NCI-H2227 (cell line): ENCODE data around the gene COL6A1.
"Not testable (repeated sequence)": the region's sequence is repeated elsewhere in the genome, so short reads cannot be mapped to it uniquely, and the experiment has no call there.

Source experiments
- DNase-seq: peaks from one replicate; lab custom pipeline; 2025; ENCODE audit not compliant: unreplicated experiment; lab: John Stamatoyannopoulos, UW

The COL6A1 gene

DNA sequence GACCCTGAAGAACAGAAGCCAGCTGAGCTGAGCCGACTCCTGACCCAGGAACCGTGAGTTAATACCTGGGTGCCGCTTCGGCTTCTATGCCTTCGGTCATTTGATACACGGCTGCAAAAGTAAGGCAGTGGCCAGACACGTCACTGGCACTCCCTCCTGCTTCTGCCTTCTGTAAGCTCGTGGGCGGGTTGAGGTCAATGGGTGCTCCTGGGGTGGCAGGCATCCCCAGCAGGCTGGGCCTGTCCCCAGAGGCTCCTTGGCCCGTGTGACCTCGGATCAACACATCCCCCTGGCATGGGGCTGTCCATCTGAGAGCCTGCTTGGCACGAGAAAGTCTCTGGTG, 35.7 kb upstream of the COL6A1 start:
- no peak for DNase-seq

DNA sequence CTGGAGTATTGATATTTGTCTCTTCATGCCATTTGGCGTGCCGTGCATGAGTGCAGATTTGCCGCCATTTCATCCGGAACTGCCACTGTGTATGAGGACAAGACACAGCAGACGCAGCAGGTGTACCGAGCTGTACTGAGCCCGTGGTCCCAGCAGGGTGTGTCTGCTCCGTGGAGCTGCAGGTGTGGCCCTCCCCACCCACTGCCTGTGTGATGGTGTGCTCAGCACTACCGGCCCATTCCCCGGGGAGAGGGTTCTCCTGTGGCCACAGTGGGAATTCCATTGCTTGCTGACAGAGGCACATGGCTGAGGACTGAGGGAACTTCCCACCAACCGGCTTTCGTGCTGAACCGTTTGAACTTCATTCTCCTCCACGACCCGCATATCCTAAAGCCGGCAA, 34.3 kb upstream of the COL6A1 start:
- no peak for DNase-seq

DNA sequence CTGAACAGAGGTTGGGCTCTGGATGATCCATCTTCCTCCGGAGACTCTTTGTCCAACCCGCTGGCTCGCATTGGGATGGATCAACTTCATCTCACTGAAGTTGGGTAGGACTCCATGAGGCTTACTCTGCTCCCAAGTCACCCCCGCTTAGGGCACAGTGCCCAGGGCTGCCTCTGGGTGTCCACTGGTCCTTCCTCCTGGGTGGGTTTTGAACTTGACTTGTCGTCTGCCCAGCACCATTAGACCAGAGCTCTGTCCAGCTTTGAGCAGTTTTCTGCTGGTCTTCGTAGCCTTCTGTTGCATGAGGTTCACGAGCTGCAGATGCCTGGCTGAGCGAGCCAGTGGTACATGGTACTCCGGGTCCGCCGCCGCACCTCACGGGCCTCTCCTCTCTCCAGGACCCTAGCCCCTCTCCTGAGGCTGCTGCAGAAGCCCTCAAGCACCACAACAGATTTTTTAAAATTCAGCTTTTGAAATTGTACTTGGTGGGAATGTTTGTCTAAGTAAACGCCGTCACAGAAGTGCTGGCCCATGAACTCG, 33.8 kb upstream of the COL6A1 start:
- no peak for DNase-seq

DNA sequence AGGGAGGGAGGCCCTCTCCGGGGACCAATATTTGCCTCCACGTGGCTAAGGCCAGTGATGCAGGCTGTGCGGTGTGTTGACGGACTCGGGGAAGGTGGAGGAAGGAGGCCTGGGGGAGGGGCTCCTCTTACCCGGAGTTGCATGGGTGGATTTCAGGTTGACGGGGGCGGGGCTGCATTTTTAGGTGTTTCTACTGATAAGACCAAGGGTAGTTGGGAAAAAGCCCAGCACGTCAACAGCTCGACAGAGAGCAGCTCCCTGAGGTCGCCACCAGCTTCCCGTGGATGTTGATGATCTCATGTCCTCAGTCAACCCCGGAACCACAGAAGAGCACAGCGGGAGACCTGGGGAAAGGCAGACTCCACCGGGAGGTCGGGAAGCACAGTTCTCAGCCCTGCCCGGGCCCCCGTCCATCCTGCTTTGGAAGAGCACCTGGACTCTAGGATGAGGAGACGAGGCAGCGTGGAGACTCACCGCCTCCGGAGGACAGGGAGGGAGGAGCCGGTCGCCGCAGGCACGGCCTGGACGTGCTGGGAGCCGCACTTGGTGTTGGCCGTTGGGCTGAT, 32.9 kb upstream of the COL6A1 start:
- no peak for DNase-seq

DNA sequence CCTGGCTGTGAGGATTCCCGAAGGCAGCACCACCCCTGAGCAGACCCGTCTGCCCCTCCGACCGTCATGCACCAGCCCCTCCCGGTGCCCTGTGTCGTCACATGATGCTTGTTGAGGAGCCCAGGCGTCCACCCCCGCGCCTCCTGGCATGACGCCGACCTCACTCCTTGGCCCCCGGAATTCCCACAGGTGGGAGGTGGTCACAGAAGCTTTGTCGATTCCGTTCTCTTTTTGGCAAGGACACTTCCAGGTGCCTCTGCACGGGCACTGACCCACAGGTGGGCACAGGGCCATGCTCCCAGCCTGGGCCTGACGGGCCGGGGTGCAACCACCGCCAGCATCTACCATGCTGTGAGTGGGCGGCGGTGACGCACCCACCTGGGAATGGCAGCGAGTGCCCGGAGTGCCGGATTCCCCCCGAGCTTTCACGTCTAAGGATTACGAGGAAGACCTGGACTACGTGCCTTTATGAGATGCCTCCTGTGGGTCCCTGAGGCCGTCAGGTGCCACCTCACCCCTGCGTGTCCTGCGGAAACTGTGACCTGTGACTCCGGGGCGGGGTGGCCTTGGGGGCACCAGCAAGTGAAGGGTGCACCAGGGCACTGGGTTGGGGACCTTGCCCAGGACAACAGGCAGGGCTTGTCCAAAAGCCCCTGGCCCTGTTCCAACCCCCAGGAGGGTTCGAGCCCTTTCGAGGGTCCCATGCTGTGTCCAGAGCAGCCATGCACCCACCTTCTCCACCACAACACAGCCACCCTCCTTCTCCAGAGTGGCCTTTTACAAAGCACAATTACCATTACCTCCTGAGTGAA, 31.4 kb upstream of the COL6A1 start:
- DNase-seq, result peak; percentile 22

DNA sequence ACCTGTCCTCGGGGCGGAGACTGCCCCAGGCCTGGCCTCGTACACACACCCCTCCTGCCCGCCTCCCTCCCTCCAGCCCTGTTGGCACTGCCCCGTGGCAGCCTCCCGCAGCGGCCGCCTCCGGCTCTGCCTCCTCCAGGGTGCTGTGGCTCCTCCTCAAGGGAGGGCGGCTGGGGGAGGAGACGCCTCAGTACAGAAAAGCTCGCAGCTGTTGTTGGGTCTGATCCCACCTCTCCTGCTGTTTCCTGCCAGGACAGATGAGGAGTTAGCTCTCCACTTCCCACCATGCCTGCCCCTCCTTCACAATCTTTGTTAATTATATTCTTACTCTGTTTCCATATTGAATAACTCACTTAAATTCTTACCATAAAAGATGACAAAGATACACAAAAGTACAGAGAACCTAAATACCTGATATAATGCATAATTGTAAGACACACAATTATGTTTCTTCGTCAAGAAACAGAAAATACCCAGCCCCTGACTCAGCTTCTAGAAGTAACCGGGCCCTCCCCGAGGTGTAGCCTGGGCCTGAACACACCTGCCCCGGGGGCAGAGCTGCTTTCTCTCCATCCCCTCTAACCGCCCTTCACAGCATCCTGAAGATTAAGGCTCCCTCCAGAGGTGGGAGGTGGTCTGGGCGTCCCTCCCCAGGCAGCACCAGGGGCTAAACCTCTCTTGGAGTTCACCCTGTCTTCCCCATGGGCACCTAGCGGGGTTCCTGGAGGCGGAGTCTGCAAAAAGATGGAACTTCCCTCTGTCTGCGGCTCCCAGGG, 30.6 kb upstream of the COL6A1 start:
- peak; percentile 40 for DNase-seq

DNA sequence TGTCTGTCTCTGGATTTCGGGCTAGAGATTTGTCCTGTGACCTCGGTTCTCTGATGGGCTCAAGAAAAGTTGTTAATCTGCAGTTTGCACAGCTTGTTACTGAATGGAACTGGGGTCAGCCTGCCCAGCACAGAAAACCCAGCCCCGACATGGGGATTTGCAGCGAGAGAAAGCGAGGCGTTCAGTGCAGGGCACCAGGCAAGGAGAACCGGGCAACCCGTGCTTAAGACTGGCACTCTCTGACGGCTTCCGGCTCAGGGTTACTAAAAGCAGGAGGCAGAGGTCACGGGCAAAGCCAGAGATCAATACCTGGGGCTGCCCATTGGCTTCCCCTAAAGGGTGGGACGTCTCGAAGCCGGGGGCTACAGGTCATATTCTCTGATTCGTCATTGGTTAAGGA, 29.9 kb upstream of the COL6A1 start:
- no peak for DNase-seq

DNA sequence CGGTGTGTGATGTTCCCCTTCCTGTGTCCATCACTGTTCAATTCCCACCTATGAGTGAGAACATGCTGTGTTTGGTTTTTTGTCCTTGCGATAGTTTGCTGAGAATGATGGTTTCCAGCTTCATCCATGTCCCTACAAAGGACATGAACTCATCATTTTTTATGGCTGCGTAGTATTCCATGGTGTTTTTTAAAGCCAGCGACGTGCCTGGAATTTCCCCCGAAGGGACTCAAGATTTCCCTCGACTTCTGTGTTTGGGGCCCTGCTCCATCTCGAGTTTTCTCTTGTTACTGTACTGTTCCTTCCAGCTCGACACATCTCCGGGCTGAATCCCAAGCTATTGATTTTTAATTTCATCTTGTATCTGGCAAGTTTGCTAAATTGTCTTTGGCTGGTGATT, 29.0 kb upstream of the COL6A1 start:
- DNase-seq, result not testable (repeated sequence)

DNA sequence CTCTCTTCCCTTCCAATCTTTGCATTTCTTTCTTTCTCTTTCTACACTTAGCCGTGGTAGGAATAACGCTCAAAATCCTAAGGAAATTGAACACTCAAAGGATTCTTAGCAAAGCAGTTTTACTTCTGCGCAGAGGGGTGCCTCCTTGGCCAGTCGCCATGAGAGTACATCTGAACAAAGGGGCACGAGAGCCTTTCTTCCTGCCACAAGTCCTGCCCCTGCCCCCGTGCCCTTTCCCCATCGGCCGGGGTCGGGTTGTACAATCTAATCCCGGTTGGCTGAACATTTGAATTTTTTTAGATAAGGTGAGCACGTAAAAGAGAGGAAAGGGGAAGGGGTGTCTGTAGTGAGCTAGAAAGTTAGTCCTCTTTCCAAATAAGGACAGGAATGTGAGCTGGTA, 28.6 kb upstream of the COL6A1 start:
- DNase-seq, result no peak

DNA sequence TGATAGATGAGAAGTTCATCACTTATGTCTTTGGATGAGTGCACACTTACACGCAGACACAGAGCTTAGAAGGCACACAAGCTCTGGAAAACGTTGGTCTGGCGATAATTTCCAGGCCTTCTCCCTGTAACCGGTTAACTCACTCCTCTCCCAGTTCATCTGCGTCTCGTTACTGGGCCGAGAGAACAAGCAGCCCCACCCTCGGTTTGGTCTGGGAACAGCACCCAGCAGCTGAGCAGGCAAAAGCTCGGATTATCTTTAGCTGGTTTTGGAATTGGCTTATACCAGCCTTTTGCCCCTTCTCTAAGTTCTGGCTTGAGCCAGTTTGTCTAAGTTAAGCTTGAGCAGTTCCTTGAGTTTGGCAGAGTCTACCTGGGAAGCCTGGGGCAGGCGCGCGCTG, 27.3 kb upstream of the COL6A1 start:
- no peak for DNase-seq

DNA sequence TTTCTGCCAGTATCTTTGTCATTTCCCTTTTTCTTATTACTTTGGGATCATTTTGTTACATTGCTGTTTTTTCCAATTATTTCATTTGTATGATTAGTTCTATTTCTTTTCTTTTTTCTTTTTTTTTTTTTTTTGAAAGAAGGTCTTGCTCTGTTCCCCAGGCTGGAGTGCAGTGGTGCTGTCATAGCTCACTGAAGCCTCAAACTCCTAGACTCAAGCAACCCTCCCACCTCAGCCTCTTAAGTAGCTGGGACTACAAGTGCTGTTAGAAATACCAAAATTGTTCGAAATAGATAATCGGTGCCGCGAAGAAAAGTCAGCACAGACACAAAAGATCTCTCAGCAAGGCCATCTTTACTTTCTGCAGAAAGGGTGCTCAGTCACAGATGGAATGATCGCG, 26.6 kb upstream of the COL6A1 start:
- DNase-seq, result no peak

DNA sequence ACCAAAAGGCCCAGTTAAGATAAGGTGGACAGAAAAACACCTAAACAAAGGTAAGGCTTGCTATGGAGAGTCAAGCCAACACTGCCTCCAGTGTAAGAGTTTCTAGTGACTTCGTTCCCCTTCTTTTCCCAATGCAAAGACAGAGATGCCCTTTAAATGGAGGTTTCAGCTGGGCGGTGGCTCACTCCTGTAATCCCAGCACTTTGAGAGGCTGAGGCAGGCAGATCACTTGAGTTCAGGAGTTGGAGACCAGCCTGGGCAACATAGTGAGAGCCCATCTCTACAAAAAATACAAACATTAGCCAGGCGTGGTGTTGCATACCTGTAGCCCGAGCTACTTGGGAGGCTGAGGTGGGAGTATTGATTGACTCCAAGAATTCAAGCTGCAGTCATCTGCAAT, 24.0 kb upstream of the COL6A1 start:
- no peak for DNase-seq

DNA sequence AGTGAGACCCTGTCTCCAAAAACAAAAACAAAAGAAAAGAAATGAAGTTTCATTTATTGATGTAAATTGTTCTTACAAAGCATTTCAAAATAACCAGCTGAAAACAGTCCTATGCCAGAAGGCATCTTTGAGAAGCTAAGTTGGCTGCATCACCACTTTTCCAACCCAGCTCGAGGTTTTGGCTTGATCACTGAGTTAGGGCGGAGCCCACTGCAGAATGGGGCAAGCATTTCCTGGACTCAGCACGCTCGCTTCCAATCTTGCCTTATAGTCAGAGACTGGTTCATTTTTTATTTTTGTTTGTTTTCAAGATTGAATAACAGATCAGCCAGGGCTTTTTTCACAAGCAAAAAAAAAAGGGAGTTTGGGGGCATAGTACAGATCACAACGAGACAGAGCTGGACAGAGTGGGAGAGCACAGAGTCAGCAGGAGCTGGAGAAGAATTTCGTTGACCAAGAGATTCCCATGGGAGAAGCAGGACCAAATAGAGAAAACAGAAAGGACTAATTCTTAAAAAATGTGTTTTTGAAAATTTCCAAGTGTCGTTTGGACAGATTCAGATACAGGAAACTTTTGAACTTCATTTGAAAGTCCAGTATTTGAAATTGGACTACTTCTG, 23.5 kb upstream of the COL6A1 start:
- no peak for DNase-seq

DNA sequence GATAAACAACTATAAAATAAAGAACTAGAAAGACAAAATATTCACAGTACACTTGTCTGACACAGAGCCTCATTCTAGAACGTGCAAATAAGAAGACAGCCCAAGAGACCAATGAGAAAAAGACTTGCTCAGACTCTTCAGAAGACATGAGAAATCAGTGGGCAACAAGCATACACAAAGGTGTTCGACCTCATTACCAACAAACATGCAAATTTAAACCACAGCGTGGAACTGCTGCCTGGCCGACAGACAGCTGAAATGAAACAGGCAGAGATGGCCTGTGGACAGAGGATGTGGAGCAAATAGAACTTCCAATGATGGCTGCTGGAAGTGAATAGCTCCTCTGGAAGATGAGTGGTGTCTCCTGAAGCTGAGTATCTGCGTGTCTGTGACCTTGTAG, 22.4 kb upstream of the COL6A1 start:
- no peak for DNase-seq

DNA sequence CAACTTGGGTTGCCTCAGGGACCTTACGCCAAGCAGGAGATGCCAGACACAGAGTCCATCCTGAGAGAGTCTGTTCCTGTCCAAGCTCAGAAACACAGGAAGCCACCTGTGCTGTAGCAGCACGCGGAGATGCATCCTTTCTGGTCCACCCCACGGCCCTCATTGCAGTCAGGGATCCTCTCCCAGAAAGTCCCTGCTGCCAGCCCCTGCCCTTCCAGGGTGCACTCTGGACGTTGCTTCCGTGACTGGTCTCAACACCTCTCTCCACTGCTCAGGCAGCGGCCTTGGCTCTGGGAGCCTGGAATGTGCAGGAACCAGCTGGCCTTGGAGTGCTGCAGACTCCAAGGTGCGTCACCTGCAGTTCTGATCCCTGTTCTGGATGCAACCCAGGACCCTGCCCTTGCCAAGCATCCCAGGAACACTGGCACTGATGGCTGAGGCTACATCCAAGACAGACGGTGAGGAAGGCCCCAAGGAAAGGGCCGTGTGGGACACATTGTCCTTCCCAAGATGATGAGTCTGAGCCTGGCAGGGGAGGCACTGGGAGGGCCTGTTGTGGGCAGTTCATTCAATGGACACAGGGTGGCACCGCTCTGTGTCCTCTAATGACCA, 21.7 kb upstream of the COL6A1 start:
- no peak for DNase-seq

DNA sequence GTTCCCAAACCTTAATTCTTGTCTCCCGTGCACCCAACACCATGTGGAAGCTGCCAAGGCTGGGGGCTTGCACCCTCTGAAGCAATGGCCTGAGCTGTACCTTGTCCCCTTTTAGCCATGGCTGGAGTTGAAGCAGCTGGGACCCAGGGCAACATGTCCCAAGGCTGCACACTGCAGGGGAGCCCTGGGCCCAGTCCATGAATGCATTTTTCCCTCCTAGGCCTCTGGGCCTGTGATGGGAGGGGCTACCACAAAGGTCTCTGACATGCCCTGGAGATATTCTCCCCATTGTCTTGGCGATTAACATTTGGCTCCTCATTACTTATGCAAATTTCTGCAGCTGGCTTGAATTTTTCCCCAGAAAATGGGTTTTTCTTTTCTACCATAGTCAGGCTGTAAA, 20.2 kb upstream of the COL6A1 start:
- DNase-seq, result not testable (repeated sequence)

DNA sequence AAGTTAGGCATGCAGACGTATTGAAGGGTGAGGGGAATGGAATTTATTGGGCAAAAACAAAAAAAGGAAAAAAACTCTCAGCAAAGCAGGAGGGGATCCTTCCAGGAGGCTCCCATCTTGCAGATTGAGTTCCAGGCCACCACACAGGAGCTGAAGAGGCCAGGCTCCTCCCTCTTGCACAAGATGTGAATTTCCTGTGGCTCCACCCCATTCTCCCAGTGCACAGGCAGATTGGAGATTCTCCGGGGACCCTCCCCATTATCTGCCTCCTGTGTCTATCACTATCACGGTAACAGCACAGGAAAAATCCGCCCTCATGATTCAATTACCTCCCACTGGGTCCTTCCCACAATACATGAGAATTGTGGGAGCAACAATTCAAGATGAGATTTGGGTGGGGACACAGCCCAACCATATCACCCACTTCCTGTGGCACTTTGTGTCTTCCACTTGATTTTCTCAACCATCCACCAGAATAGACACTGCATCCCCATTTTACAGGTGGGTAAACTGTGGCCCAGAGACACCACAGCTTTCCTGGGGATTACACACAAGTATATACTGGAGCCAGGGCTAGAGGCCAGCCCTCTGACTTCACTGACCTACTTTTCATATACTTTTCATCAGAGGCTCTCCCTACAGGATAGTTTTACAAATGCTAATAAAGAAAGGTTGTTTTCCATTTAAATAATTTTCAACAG, 18.9 kb upstream of the COL6A1 start:
- DNase-seq, result no peak

DNA sequence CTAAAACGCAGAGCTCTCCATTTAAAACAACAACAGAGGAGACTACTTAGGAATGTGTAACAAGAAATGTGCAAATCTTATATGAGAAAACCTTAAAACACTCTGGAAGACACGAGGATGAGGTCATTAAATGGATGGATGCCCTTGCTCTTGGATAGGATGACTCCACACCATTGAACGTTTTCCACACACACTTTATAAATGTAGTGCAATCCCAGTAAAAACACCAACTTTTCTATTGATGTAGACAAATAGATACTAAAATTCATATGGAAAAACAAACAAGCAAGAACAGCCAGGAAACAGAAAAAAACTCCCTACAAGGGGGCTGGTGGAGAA, 18.4 kb upstream of the COL6A1 start:
- DNase-seq, result no peak

DNA sequence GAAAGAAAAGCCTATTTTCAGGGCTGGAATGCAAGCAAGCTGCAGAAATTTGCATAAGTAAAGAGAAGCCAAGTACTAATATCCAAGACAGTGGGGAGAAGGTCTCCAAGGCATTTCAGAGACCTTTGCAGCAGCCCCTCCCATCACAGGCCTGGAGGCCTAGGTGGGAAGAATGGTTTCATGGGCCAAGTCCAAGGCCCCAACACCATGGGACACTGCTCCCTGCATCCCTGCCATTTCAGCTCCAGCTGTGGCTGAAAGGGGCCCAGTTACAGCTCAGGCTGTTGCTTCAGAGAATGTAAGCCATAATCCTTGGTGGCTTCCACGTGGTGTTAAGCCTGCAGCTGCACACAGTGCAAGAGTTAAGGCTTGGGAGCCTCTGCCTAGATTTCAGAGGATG, 16.9 kb upstream of the COL6A1 start:
- DNase-seq, result no peak

DNA sequence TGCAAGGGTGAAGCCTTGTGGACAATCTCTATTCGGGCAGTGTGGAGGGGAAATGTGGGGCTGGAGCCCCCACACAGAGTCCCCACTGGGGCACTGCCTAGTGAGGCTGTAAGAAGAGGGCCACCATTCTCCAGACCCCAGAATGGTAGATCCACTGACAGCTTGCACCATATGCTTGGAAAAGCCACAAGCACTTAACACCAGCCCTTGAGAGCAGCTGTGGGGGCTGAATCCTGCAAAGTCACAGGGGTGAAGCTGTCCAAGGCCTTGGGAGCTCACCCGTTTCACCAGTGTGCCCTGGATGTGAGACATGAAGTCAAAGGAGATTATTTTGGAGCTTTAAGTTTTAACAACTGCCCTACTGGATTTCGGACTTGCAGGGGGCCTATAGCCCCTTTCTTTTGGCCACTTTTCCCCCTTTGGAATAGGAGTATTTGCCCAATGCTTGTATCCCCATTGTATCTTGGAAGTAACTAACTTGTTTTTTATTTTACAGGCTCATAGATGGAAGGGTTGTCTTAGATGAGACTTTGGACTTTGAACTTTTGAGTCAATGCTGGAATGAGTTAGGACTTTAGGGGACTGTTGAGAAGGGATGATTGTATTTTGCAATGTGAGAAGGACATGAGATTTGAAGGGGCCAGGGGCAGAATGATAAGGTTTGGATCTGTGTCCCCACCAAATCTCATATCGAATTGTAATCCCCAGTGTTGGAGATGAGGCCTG, 16.3 kb upstream of the COL6A1 start:
- no peak for DNase-seq
